ENCODE data around the gene PCBP3. TPM values are rescaled to one million over a fixed set of nuclear protein-coding genes. Genes with fewer than 3 reads are reported as not detected.

The PCBP3 gene
- total and polyA plus RNA-seq, 2 of the 13 experiments (the other 11 are each of a cell fraction or from before 2014, with no cell fraction given) = not detected

GRCh38 chr21:45699251-45699942, 55.9 kb downstream of the PCBP3 start:
- DNase-seq (ENCODE audit: low spot score) = no peak
- Histone ChIP-seq H3K4me2 (ENCODE audit: low read depth, low read length) (no peak overlapping the region), H3K9ac (ENCODE audit: insufficient read depth, low read depth, low read length) (no peak overlapping the region), H3K27ac (ENCODE audit: extremely low read length, insufficient read depth, low read length) (no peak overlapping the region), H3K9me3 (ENCODE audit: low read length) (no peaks in the 10 kb centered on the region), H3K36me3 (replicated peaks in 1 of 2; ENCODE audit: control insufficient read depth in 1 of 2, insufficient read depth in 2 of 2, low read length in 2 of 2) (no peaks in the 10 kb centered on the region), H3K79me2 (ENCODE audit: insufficient read depth, low read length) (no peaks in the 10 kb centered on the region), H3K4me1 (ENCODE audit: insufficient read depth, low read length) (no peaks in the 10 kb centered on the region), H3K4me3 (replicated peaks in 1 of 3; ENCODE audit: insufficient read depth in 1 of 3, low read depth in 2 of 3, low read length in 3 of 3) (no peak overlapping the region), H3K27me3 (ENCODE audit: control insufficient read depth in 1 of 2, insufficient read depth in 2 of 2, low read length in 2 of 2) (peaks cover 0 to 9% of the 10 kb centered on the region in 2 experiments; a peak in 2 of 5 replicates), H4K20me1 (ENCODE audit: insufficient read depth, low read length) (no peaks in the 10 kb centered on the region), H2AFZ (ENCODE audit: low read length) (no peak overlapping the region)
- no TSS peak for BruUV-seq (replicated peaks)
- in situ Hi-C loops (cut with HindIII; ENCODE audit: extremely low pct_ligation_motif_present, low pct_unique_long_range_greater_than_20kb) = loop anchor here (10.0 kb wide), 1 partner anchor 115 kb away; no protein-coding TSS in a partner anchor
- FAIRE-seq = no peak
- 25% methylated on average over 7 of the region's 7 CpGs for WGBS (ENCODE audit: low lambda C conversion rate)
- intact Hi-C loops (cut with micrococcal nuclease; ENCODE audit: unreplicated experiment) = no loop called here
- no peak for ATAC-seq
- ChIA-PET POLR2A (no interaction called here), CTCF (ENCODE audit: low intra/inter-chr PET ratio, low total read pairs) (no interaction called here)
- TF ChIP-seq SP5 (CRISPR knock-in tag; IDR thresholded peaks at IDR 0.05; ENCODE audit: borderline replicate concordance, low read depth) (no peak), RARA (CRISPR knock-in tag; IDR thresholded peaks at IDR 0.05) (no peak), RAD21 (CRISPR knock-in tag; IDR thresholded peaks at IDR 0.05) (no peak), CEBPG (CRISPR knock-in tag; IDR thresholded peaks at IDR 0.05) (no peak), NFE2L1 (CRISPR knock-in tag; IDR thresholded peaks at IDR 0.05; ENCODE audit: borderline replicate concordance) (no peak), TFE3 (CRISPR knock-in tag; IDR thresholded peaks at IDR 0.05) (no peak), THYN1 (CRISPR knock-in tag; IDR thresholded peaks at IDR 0.05; ENCODE audit: borderline replicate concordance, low read depth) (no peak), GTF3A (CRISPR knock-in tag; conservative IDR thresholded peaks at IDR 0.05) (no peak), ZNF609 (CRISPR knock-in tag; IDR thresholded peaks at IDR 0.05; ENCODE audit: borderline replicate concordance) (no peak), MAFF (IDR thresholded peaks at IDR 0.05; ENCODE audit: low read depth, low read length) (no peak), ZNF234 (CRISPR knock-in tag; conservative IDR thresholded peaks at IDR 0.05) (no peak)
- TF ChIP-seq, protein P1, sequence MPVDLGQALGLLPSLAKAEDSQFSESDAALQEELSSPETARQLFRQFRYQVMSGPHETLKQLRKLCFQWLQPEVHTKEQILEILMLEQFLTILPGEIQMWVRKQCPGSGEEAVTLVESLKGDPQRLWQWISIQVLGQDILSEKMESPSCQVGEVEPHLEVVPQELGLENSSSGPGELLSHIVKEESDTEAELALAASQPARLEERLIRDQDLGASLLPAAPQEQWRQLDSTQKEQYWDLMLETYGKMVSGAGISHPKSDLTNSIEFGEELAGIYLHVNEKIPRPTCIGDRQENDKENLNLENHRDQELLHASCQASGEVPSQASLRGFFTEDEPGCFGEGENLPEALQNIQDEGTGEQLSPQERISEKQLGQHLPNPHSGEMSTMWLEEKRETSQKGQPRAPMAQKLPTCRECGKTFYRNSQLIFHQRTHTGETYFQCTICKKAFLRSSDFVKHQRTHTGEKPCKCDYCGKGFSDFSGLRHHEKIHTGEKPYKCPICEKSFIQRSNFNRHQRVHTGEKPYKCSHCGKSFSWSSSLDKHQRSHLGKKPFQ (CRISPR knock-in tag; IDR thresholded peaks at IDR 0.05; ENCODE audit: insufficient replicate concordance) = no peak

All from HepG2 (cell line).